ENCODE results near the gene CDIP1.

DNA sequence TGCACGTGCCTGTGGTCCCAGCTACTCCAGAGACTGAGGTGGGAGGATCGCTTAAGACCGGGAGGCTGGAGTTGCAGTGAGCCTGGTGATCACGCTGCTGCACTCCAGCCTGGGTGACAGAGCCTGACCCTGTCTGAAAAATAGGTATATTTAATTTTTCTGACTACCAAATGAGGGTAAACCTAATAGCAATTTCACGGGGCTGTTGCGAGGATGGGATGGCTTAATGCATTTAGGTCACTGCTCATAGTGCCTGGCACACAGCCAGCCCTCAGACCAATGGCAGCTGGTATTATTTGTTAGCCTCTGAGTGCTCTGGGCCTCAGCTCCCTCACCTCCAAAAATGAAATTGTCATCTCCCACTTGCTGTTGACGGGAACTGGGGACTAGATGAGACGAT lies 5.9 kb upstream of the CDIP1 start:
- TF ChIP-seq, protein P1, sequence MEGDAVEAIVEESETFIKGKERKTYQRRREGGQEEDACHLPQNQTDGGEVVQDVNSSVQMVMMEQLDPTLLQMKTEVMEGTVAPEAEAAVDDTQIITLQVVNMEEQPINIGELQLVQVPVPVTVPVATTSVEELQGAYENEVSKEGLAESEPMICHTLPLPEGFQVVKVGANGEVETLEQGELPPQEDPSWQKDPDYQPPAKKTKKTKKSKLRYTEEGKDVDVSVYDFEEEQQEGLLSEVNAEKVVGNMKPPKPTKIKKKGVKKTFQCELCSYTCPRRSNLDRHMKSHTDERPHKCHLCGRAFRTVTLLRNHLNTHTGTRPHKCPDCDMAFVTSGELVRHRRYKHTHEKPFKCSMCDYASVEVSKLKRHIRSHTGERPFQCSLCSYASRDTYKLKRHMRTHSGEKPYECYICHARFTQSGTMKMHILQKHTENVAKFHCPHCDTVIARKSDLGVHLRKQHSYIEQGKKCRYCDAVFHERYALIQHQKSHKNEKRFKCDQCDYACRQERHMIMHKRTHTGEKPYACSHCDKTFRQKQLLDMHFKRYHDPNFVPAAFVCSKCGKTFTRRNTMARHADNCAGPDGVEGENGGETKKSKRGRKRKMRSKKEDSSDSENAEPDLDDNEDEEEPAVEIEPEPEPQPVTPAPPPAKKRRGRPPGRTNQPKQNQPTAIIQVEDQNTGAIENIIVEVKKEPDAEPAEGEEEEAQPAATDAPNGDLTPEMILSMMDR (IDR thresholded peaks at IDR 0.05), result no peak
- no peak for TF ChIP-seq POLR2A (IDR thresholded peaks at IDR 0.05)
